T-helper 9 cell (primary cell): ENCODE measurements around the gene C2orf69.

Source experiments
- DNase-seq: peaks from one replicate; pipeline ENCODE4 v3.0.0-alpha.2; 2020

The C2orf69 gene

DNA sequence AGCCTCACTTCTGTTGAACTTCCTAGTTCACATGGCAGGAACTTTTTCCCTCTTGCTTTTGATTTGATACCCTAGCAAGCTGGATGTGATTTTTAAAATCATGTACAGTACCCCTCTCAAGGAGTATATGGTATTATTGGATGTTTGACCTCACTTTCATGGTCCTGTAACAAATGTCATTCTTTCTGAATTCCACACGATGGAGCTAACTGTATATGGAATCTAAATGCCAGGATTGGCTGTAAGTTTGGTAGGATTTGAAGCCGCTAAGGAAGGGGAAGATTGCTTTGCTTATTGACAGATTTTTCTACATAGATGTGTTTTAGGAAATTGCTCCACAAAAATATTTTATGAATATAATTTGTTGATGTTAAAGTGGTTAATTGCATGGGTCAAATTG lies 62.6 kb downstream of the C2orf69 start:
- no peak for DNase-seq

DNA sequence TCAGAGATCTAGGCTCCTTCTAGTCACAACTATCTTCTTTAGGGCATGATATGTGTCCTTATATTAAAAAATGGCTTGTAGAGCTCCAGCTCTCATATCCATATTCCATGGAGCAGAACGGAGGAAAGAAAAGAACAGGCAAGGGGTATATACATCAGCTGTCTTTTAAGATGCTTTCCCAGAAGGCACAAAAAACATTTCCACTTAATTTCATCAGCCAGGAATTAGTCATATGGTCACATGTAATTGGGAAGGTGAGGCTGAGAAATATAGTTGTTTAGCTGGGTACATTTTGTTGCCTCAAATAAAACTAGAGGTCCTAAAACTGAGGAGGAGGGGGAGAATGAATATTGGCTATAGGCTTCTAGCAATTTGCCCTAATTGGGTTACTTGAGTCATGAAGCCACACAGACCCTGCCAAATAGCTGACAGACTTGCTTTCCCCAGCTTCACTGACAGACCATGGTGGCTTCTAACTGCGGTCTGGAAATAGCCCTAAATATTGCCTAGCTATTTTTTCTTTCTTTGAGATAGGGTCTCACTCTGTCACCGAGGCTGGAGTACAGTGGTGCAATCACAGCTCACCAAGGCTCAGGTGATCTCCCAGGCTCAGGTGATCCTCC lies 64.3 kb downstream of the C2orf69 start:
- no peak for DNase-seq
